Neural cell (in vitro differentiated cells): ENCODE measurements around the gene MINDY4.

Experiments
- EP300 ChIP-seq: fragments of 450-650 bp; conservative IDR thresholded peaks from 2 replicates; pipeline ENCODE4 v1.6.1; 2014; ENCODE audit warnings: antibody characterized with exemption, mild to moderate bottlenecking, moderate library complexity; ENCODE audit not compliant: poor library complexity, severe bottlenecking
- EZH2 ChIP-seq: fragments of 200-600, 300-800 bp; shearing (Covaris generic), sonication (generic); IDR thresholded peaks from 2 replicates; pipeline ENCODE4 v1.6.1; 2014; ENCODE audit warnings: antibody characterized with exemption, low read length, borderline replicate concordance, mild to moderate bottlenecking; ENCODE audit not compliant: insufficient read depth, poor library complexity, severe bottlenecking
- POLR2AphosphoS5 ChIP-seq: IDR thresholded peaks from 2 replicates; pipeline ENCODE4 v1.6.1; 2012
- RAD21 ChIP-seq: fragments of 450-650 bp; conservative IDR thresholded peaks from 2 replicates; pipeline ENCODE4 v1.6.1; 2014; ENCODE audit warnings: antibody characterized with exemption, mild to moderate bottlenecking, moderate library complexity
- SMC3 ChIP-seq: fragments of 450-650 bp; conservative IDR thresholded peaks from 2 replicates; pipeline ENCODE4 v1.6.1; 2014; ENCODE audit warnings: antibody characterized with exemption, mild to moderate bottlenecking, moderate library complexity; ENCODE audit not compliant: poor library complexity
- TF ChIP-seq, protein P1 (sequence below): fragments of 450-650 bp; IDR thresholded peaks from 2 replicates; pipeline ENCODE4 v1.5.1; 2014; ENCODE audit warnings: antibody characterized with exemption, mild to moderate bottlenecking, moderate library complexity; ENCODE audit not compliant: poor library complexity, severe bottlenecking
- TF ChIP-seq, protein P2 (sequence below): IDR thresholded peaks from 2 replicates; pipeline ENCODE4 v1.6.1; 2012; ENCODE audit warnings: borderline replicate concordance

DNA sequence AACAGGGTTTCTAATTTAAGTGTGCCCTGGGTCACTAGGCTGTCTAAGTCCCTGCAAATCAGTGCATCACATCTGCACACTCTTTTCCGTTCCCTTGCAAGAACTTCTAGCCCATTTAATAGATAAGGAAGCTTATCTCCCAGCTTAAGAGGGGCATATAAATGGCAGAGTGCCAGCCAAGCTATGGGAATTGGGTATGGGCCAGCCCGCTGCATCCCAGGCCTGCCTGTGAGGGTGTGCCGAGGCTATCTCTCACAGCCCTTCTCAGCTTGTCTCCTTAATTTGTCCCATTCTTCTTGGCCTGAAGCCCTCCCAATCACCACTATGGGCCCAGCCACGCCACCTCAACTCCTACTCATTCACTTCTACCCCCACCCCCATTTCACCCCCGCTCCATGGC lies 155.1 kb downstream of the MINDY4 start:
- TF ChIP-seq EZH2 (no peak), POLR2AphosphoS5 (no peak), EP300 (no peak), RAD21 (no peak), SMC3 (no peak)
- TF ChIP-seq, protein P1, sequence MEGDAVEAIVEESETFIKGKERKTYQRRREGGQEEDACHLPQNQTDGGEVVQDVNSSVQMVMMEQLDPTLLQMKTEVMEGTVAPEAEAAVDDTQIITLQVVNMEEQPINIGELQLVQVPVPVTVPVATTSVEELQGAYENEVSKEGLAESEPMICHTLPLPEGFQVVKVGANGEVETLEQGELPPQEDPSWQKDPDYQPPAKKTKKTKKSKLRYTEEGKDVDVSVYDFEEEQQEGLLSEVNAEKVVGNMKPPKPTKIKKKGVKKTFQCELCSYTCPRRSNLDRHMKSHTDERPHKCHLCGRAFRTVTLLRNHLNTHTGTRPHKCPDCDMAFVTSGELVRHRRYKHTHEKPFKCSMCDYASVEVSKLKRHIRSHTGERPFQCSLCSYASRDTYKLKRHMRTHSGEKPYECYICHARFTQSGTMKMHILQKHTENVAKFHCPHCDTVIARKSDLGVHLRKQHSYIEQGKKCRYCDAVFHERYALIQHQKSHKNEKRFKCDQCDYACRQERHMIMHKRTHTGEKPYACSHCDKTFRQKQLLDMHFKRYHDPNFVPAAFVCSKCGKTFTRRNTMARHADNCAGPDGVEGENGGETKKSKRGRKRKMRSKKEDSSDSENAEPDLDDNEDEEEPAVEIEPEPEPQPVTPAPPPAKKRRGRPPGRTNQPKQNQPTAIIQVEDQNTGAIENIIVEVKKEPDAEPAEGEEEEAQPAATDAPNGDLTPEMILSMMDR, result no peak
- TF ChIP-seq, protein P2, sequence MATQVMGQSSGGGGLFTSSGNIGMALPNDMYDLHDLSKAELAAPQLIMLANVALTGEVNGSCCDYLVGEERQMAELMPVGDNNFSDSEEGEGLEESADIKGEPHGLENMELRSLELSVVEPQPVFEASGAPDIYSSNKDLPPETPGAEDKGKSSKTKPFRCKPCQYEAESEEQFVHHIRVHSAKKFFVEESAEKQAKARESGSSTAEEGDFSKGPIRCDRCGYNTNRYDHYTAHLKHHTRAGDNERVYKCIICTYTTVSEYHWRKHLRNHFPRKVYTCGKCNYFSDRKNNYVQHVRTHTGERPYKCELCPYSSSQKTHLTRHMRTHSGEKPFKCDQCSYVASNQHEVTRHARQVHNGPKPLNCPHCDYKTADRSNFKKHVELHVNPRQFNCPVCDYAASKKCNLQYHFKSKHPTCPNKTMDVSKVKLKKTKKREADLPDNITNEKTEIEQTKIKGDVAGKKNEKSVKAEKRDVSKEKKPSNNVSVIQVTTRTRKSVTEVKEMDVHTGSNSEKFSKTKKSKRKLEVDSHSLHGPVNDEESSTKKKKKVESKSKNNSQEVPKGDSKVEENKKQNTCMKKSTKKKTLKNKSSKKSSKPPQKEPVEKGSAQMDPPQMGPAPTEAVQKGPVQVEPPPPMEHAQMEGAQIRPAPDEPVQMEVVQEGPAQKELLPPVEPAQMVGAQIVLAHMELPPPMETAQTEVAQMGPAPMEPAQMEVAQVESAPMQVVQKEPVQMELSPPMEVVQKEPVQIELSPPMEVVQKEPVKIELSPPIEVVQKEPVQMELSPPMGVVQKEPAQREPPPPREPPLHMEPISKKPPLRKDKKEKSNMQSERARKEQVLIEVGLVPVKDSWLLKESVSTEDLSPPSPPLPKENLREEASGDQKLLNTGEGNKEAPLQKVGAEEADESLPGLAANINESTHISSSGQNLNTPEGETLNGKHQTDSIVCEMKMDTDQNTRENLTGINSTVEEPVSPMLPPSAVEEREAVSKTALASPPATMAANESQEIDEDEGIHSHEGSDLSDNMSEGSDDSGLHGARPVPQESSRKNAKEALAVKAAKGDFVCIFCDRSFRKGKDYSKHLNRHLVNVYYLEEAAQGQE, result no peak
